HG03457 (cell line): Measurements from ENCODE around the gene CCR6.
A peak's percentile ranks its signal among the peaks of the same experiment; 100 is the strongest.
"Not testable (repeated sequence)": the region's sequence is repeated elsewhere in the genome, so short reads cannot be mapped to it uniquely, and the experiment has no call there.

Experiments used
- ATAC-seq: cut with Tn5 transposase; IDR thresholded peaks from one replicate; pipeline ENCODE4 v1.9.1; 2021; ENCODE audit warnings: moderate number of reproducible peaks; ENCODE audit not compliant: unreplicated experiment

CCR6 gene

DNA sequence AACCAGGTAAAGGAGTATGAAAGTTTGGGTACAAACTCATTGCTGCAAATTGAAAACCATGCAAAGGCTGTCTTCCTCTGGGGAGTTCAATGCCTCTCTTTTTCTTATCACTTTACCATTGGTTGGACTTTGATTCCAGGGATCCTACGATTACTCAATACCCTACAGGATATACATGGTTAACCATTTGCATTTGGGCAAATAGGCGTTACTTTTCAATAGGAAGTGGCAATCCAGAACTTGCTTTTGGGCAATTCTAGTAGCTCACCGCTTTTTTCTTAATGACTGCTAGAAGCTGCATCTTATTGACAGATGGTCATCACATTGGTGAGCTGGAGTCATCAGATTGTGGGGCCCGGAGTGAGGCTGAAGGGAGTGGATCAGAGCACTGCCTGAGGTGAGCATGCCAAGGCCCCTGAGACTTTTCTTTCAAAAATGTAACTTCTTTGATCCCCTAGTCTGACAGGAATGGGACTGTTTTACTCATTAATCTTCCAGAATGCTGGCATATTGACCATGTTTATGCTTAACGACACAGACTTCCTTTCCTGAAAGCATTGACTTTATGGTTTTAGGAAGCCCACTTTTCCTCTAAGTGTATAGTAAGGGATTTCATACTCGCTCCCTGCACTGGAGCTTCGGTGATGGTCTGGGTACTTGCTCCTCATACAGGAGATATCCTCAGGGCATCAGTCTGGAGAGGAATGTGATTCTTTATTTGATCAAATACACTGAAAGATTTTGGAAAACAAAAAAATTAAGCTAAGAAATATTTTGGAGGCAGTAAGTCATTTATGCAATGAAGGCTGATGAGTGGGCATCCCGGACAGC lies at the start of gene CCR6:
TSS of gene CCR6 (plus strand) at position 270 of the 831 bp plus-strand sequence. CDS start 13,039 bp downstream, outside the sequence.
- no peak for ATAC-seq

DNA sequence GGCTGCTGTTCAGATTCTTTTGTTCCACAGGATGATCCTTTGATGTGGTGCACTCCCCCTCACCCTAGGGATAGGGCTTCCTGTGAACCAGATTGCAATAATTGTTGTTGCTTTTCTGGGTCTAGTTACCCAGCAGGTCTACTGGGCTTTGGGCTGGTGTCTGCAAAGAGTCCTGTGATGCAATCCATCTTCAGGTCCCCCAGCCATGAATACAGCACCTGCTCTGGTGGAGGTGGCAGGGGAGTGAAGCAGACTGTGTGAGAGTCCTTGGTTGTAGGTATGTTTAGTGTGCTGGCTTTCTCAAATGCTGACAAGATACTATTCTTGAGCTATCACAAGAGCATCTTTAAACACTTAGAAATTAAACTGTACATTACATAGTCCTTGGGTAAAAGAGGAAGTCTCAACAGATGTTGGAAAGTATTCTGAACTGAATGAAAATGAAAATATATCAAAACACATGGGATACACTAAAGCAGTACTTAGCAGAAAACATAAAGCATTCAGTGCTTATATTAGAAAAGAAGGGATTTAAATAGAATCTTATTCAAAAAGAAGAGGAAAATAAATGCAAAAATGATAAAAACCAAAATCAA lies 49.1 kb upstream of the CCR6 start:
- no peak for ATAC-seq

DNA sequence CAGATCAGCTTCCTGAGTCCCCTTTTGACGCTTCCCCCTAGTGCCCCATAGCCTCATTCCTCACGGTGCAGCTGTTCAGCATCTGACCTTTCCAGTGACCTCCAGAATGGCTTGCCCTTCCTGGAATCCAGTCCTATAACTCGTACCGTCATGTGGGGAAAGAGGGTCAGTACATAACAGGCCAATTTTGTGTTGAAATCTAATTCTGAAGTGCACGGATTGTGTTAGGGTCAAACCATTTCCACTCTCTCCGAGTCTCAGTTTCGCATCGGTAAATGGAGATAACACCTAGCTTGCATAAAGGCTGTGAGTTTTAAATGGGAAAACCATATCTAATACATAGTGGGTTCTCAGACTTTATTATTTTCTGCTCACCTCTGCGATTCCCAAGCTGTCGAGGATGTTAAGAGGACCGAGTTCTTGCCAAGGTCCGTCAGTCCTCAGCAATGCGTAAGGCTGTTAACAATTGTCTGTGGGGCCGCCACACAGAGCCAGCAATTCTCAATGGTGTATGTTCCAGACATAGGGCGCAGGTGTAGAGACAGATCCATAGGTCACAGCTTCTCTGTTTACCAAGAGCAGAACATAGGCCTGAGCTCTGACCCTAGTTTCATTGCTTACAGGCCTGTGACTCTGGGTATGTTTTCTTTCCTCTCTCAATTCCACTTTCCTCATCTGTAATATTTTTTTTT lies 45.5 kb upstream of the CCR6 start:
- no peak for ATAC-seq

DNA sequence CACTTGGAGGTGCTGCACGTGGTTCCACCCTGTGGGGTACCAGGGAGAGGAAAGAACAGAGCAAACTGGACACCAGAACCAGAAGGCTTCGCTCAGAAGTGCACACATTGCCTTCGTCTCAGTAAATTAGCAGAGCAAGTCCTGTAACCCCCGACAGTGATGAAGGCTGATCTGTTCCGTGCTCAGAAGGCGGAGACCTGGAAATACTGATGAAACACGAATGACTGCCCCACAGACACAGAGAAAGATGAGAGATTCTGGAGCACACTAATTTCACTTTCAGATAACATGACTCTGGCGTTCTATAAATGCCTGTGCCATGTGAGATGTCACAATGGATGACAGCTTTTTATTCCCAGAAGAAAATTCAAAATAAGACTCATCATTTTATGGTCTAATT lies 44.2 kb upstream of the CCR6 start:
- ATAC-seq = no peak

DNA sequence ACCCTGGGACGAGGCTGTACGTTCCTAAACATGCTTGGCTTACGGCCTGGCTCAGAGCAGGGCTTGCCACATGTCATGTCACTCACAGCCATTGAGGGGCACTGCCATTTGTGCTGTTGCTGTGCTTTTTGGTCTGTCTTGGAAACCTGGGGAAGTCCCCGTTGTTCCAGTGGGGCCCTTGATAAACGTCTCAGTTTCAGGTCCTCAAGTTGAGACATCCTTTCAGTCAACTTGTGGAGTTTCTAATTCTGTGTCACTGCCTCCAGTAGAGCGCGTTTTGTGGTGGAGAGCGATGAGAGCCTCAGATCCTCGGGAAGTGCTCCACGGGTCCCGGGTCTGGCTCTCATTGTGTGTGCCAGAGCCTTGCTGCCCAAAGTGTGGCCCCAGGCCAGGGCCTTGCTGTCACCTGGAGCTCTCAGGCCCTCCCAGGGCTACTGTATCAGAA lies 43.0 kb upstream of the CCR6 start:
- peak; percentile 98 for ATAC-seq

DNA sequence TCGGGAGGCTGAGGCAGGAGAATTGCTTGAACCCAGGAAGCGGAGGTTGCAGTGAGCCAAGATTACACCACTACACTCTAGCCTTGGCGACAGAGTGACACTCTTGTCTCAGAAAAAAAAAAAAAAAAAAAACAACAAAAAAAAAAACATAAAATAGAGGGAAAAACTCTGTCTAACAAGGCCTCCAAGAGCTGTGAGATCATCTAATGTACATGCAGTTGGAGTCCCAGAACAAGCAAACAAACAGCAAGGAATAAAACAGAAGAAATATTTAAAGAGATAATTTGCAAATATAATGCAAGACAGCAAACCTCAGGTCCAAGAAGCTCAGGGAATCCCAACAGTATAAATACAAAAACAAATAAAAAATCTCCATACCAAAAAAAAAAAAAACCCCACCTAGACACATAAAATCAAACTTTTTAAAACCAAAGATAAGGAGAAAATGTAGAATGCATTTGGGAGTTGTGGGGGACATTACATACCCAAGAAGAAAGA lies 35.0 kb upstream of the CCR6 start:
- no peak for ATAC-seq

DNA sequence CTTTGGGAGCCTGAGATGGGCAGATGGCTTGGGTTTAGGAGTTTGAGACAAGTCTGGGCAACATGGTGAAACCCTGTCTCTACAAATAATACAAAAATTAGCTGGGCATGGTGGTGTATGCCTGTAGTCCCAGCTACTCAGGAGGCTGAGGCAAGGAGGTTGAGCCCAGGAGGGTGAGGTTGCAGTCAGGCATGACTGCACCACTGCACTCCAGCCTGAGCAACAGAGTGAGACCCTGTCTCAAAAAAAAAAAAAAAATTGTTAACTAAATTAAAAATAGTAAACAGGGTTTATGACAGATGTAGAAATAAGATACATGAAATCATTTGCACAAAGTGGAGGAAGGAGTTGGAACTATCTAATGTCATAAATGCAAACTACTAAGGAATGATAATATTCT lies 34.2 kb upstream of the CCR6 start:
- not testable (repeated sequence) for ATAC-seq

DNA sequence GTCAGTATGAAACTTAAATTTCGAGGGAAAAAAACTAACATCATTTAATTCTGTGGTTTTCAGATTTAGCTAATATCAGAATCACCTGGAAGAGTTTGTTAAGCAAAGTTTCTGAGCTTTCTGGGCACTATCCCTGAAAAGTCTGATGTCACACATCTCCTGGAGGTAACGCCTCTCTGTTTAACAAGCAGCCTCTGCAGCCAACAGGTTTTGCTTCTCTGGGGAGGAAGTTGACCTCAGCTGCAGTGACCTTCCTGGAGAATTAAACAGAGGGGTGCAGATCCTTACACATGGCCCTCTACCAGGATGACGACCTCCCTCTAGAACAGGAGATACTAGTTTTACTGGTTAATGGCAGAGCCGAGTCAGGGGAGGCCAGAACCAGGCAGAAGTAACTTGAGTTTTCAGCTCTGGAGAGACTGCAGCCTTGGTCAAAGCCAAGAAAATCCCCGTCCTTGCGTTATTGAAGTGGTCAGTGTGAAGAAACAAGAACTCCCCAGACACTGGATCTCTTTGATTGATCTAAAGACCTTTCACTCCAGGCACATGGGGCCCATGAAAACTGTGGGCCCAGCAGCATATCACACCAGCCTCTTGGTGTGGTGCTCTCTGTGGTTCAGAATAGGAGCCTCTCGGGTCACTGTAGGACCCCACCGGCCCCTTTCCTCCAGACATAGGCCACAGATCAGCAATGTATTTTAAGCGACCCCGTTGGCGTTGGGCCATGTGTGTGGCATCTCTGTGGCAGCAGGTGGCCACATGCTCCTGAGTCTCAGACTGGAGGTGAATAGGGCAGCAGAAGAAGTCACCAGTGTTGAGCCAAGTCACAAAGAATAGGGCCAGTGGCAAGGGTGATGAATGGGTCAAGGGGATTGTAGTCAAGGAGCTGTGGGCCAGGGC lies 33.4 kb upstream of the CCR6 start:
- ATAC-seq = no peak

DNA sequence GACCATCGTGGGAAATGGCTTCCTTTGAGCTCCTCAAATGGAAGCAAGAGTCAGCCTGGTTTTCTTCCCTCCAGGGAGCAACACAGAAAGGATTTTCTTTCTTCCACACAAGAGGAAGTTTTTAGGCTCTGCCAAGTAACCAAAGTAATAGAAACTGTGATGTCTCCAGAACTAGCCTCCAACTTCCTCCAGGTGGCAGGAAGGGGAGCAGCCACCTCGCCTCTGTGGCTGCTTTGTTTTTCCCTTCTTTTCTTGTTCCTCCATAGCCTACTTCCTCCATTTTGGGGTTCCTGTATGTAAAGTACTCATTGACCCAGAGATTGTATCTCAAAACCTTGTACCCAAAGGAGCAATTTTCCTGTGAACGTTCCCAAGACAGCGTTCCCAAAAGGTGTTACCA lies 32.7 kb upstream of the CCR6 start:
- ATAC-seq = no peak

DNA sequence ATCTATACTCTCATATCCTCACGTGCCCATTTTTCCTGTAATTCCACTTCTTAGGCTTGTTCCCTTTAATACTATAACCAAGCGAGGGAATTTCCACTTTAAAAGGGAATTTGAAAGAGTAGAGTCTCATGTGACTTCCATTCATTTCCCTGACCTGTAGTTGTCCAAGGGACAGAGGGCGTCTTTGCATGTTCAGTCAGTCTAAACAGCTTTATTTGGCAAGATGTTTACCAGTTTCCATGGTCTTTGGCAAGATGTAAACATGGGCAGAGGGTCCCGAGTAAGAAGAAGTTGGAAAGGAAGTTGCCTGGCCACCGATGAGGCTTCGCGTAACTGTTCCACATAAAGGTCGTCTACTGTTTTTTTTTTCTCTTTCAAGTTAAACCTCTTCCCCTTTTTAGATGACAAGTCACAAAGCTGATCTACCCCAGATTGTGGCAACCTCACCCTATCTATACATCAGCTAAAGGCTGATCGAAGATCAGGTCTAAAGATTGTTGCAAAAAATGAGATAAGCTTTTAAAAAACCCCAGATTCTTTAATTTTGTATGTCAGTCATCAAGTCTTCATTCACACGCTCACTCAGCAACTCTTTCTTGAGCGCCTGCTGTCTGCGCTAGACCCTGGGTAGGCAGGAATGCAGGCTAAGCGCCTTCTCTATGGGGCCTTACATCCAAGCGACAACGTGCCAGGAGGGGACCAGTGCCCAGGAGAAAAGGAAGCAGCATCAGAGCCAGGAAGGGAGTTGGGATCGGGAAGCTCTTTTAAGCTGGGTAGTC lies 31.7 kb upstream of the CCR6 start:
- no peak for ATAC-seq

DNA sequence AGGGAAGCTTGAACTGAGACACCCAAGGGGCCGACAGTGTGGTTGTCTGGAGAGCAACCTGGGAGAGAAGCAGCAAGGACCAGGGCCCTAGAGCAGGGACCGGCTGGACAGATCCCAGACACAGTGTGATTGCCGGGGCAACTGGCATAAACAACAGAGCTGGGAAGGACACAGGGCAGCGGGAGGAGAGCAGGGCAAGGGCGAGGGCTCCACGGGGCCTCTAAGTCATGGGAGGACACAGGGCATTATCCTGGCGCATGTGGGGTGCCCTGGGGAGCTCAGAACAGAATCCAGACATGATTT lies 31.1 kb upstream of the CCR6 start:
- ATAC-seq = no peak

DNA sequence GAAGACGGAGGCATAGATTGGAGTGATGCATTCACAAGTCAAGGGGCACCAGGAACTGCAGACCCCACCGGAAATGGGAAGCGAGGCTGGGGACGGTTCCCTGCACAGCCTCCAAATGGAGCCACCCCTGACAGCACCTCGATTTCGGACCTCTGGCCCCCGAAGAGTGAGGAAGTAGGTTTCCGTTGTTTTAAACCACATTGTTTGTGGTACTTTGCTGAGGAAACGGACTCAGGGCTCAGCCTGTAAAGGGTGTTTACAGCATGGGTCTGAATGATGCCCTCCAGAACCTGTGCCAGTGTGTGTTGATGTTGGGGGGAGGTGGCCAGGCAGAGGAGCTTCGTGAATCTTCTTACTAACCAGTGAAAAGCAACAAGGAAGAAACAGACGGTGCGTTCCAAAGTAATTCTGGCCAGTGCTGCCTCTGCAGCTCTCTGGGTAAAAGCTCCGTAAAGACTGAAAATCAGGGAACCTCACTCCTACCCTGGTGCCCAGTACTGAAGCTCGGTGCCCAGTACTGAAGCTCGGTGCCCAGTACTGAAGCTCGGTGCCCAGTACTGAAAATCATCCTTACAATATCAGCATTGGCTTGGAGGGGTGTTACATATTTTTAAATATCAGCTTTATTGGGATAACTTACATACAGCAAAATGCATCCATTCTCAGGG lies 30.1 kb upstream of the CCR6 start:
- no peak for ATAC-seq

DNA sequence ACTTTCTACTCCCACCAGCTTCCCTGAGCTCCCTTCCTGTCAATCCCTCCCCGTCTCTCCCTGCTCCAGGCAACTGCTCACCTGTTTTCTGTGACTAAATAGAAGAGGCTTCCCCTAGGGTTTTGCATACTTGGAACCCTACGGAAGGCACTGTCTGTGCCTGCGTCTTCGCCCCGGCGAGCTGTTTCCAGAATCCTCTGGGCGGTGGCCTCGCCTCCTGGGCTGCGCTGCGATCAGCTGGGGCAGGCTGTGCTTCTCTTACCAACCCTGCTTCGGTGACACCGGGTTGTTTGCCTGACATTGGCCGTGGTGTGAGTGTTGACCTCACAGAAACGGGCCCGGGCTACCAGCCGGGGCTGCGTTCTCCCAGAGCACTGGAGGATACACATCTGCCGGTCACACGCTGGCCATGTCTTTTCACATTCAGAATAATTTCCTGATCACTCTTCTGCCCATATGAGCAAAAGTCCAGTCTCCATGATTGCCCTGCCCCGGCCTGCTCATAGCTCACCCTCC lies 29.4 kb upstream of the CCR6 start:
- no peak for ATAC-seq

DNA sequence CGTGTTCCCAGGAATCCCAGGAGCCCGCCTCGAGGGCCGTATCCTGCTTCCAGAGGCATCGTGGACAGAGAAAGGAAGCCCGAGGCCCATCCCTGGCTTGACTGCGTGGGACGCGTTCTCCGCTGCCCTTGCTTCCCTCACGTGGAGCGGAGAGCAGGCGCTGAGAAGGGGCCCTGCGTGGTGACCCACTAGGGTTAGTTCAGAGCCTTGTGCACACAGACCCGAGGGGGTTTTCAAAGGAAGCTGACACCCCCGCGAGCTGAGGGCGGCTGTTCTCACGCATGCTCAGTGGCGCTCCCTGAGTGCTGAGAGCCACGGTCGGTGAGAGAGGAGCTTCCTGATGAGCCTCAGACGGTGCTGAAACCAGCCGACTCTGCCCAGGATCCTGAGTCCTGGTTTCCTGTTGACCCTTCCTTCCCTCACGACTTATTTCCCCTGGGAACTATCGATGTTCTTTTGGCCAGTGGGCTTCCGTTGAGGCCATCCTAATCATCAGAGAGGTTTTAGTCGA lies 28.9 kb upstream of the CCR6 start:
- ATAC-seq = peak; percentile 32

DNA sequence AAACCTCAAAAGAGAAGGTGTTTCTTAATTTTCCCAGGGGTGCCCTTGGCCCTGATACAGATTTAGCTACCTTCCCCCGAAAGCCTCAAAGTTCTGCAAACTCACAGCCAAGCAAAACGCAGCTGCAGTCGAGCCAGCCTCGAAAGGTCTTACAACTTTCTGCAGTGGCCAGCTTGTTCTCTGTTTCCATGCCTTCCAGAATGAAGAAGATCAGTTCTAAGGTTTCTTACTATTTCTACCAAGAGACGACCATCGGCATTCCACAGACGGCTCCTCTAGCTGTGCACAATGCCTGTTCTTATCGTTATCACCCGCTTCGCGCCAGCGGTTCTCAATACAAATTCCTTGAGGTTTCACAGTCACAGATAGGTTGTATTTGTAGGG lies 28.5 kb upstream of the CCR6 start:
- ATAC-seq = peak; percentile 15

DNA sequence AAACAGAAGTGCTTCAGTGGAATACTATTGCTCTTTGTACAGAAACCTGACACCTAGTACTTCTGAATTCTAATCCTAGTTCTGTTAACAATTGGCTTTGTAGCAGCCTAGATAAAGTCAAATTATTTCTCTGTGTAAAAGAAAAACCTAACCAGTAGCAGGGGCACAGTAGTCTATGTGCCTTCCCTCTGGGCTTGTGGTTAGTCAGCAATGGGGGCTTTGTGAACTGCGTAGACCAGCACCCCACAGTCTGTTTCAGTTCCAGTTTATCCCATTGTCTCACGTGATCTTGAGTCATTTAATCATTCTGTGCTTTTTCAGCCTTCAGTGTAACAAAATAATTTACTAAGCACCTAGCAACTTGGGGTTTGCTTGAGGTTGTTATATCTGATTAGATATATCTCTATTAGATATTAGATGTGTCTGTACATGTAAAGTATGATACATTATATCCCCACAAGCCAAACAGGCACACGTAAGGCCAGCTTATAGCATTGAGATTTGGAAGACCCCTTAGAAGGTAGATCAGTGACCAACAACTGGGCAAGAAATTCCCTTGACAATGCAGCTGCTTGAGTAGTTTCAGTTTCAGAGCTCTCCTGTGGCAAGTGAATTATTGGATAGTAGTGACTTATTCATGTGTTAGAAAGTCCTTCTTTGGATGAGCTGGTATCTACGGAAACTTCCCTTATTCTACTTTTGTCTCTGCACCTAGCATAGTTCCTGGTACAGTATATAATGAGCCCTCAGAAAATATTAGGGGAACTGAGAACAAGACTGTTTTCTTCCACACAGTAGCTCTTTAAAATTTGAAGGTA lies 27.9 kb upstream of the CCR6 start:
- peak; percentile 34 for ATAC-seq

DNA sequence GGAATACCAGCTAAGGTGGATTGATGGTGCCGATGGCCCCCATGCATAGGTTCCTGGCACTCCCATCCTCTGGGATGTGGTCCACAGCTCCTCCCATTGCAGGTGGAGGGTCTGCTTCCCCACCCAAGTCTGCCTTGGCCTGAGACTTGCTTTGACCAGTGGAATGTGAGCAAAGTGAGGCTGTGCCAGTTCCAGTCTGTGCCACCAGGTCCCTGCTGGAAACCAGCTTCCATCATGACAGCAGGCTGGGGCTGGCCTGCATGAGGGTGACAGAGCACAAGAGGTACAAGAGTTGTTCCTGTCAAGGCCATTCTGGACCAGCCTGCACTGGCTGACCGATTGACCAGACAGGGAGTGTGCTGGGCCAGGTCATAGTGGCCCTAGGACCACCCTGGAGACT lies 27.0 kb upstream of the CCR6 start:
- no peak for ATAC-seq

DNA sequence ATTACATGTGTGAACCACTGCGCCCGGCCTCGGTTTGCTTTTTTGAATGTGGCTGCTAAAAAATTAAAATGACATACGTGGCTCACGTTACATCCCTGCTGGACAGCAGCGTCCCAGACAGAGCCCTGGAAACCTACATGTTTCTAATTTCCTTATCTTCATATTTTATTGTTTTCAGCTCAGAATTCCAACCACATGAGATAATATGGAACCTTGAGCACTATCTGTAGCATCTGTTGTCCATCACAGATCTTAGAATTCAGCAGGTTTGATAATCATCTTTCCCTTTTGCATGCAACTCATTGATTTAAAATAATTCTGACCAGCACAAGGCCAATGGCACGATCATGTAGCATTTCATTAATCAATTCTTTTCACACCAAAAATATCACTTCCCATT lies 25.9 kb upstream of the CCR6 start:
- no peak for ATAC-seq
